WTC11 (cell line): ENCODE results near the gene SORCS1. TPM values are rescaled to one million over a fixed set of nuclear protein-coding genes. Genes with fewer than 3 reads are reported as not detected.

Experiments used
- ATAC-seq: fragments of 200-7000 bp; cut with Tn5 transposase; 2 replicates; pipeline ENCODE4 v1.10.0; 2021; ENCODE audit warnings: mild to moderate bottlenecking, moderate library complexity
- CTCF ChIA-PET: fragments of 300-600 bp; sonication (Branson Sonifier 250); formaldehyde crosslinking; loops from one replicate; lab custom pipeline; 2021; ENCODE audit warnings: antibody characterized with exemption; lab: Charles Lee
- POLR2A ChIA-PET: fragments of 350-600 bp; sonication (Branson Sonifier 250); formaldehyde crosslinking; loops from one replicate; lab custom pipeline; 2021; ENCODE audit warnings: antibody characterized with exemption; lab: Charles Lee
- DNase-seq: peaks from one replicate; pipeline ENCODE4 v3.0.0; 2021; ENCODE audit warnings: low spot score
- H3K27ac Mint-ChIP-seq: 2 replicates; pipeline ENCODE4 v1.8.0; 2021; ENCODE audit warnings: mixed read lengths
- H3K27me3 Mint-ChIP-seq: 2 replicates; pipeline ENCODE4 v1.8.0; 2021; ENCODE audit warnings: low read depth, mild to moderate bottlenecking, moderate library complexity, mixed read lengths
- H3K36me3 Mint-ChIP-seq: 2 replicates; pipeline ENCODE4 v1.8.0; 2021; ENCODE audit warnings: mixed read lengths
- H3K4me1 Mint-ChIP-seq: 2 replicates; pipeline ENCODE4 v1.8.0; 2022; ENCODE audit warnings: mixed read lengths
- H3K4me3 Mint-ChIP-seq: 2 replicates; pipeline ENCODE4 v1.8.0; 2021; ENCODE audit warnings: mild to moderate bottlenecking, moderate library complexity, mixed read lengths
- H3K9me3 Mint-ChIP-seq: 2 replicates; pipeline ENCODE4 v1.8.0; 2021; ENCODE audit warnings: mixed read lengths
- ATF1 ChIP-seq: sonication (generic); formaldehyde crosslinking; IDR thresholded peaks from 2 replicates; pipeline ENCODE4 v1.8.1; 2023; ENCODE audit warnings: mild to moderate bottlenecking, moderate library complexity, missing genetic modification reagents
- ATF2 ChIP-seq: sonication (generic); formaldehyde crosslinking; IDR thresholded peaks from 2 replicates; pipeline ENCODE4 v1.8.1; 2022; ENCODE audit warnings: low read depth, missing genetic modification reagents, borderline replicate concordance
- CBFB ChIP-seq: sonication (generic); formaldehyde crosslinking; IDR thresholded peaks from 2 replicates; pipeline ENCODE4 v1.8.1; 2022; ENCODE audit warnings: mild to moderate bottlenecking, low read depth, missing genetic modification reagents
- CREB1 ChIP-seq: sonication (generic); formaldehyde crosslinking; IDR thresholded peaks from 2 replicates; pipeline ENCODE4 v1.8.0; 2023; ENCODE audit warnings: mild to moderate bottlenecking, missing genetic modification reagents
- CTCF ChIP-seq: fragments of 200-600 bp; IDR thresholded peaks from 2 replicates; pipeline ENCODE4 v1.8.0; 2022; ENCODE audit warnings: antibody characterized with exemption
- E2F4 ChIP-seq: sonication (generic); formaldehyde crosslinking; IDR thresholded peaks from 2 replicates; pipeline ENCODE4 v1.8.1; 2022; ENCODE audit warnings: low read depth, mild to moderate bottlenecking, moderate library complexity, missing genetic modification reagents, borderline replicate concordance
- ELF4 ChIP-seq: sonication (generic); formaldehyde crosslinking; IDR thresholded peaks from 2 replicates; pipeline ENCODE4 v1.8.1; 2022; ENCODE audit warnings: low read depth, mild to moderate bottlenecking, moderate library complexity, missing genetic modification reagents
- ESRRA ChIP-seq: sonication (generic); formaldehyde crosslinking; IDR thresholded peaks from 2 replicates; pipeline ENCODE4 v1.8.1; 2022; ENCODE audit warnings: mild to moderate bottlenecking, missing genetic modification reagents, borderline replicate concordance
- GABPB1 ChIP-seq: sonication (generic); formaldehyde crosslinking; IDR thresholded peaks from 2 replicates; pipeline ENCODE4 v1.8.1; 2023; ENCODE audit warnings: mild to moderate bottlenecking, missing genetic modification reagents
- HMGXB4 ChIP-seq: sonication (generic); formaldehyde crosslinking; IDR thresholded peaks from 2 replicates; pipeline ENCODE4 v1.8.1; 2023; ENCODE audit warnings: mild to moderate bottlenecking, moderate library complexity, missing genetic modification reagents
- IRF2 ChIP-seq: sonication (generic); formaldehyde crosslinking; IDR thresholded peaks from 2 replicates; pipeline ENCODE4 v1.8.0; 2022; ENCODE audit warnings: low read depth, missing genetic modification reagents, borderline replicate concordance
- MAX ChIP-seq: sonication (generic); formaldehyde crosslinking; IDR thresholded peaks from 2 replicates; pipeline ENCODE4 v1.8.0; 2022; ENCODE audit warnings: mild to moderate bottlenecking, missing genetic modification reagents
- MLX ChIP-seq: sonication (generic); formaldehyde crosslinking; IDR thresholded peaks from 2 replicates; pipeline ENCODE4 v1.8.1; 2023; ENCODE audit warnings: mild to moderate bottlenecking, missing genetic modification reagents, moderate library complexity
- NFATC4 ChIP-seq: fragments of 250-450 bp; sonication (Bioruptor Pico); IDR thresholded peaks from 2 replicates; pipeline ENCODE4 v1.9.0; 2021; ENCODE audit warnings: mild to moderate bottlenecking
- NFYB ChIP-seq: sonication (generic); formaldehyde crosslinking; conservative IDR thresholded peaks from 2 replicates; pipeline ENCODE4 v1.8.0; 2022; ENCODE audit warnings: low read depth, missing genetic modification reagents
- NR1H2 ChIP-seq: sonication (generic); formaldehyde crosslinking; IDR thresholded peaks from 2 replicates; pipeline ENCODE4 v1.9.0; 2021; ENCODE audit warnings: mild to moderate bottlenecking, moderate library complexity, missing genetic modification reagents
- NR2C2 ChIP-seq: sonication (generic); formaldehyde crosslinking; IDR thresholded peaks from 2 replicates; pipeline ENCODE4 v1.8.0; 2022; ENCODE audit warnings: mild to moderate bottlenecking, missing genetic modification reagents
- NR3C1 ChIP-seq: sonication (generic); formaldehyde crosslinking; conservative IDR thresholded peaks from 2 replicates; pipeline ENCODE4 v1.8.1; 2023; ENCODE audit warnings: low read depth, mild to moderate bottlenecking, missing genetic modification reagents
- RORB ChIP-seq: fragments of 250-450 bp; sonication (Bioruptor Pico); IDR thresholded peaks from 2 replicates; pipeline ENCODE4 v1.9.0; 2021; ENCODE audit warnings: mild to moderate bottlenecking
- TEAD1 ChIP-seq: sonication (generic); formaldehyde crosslinking; IDR thresholded peaks from 2 replicates; pipeline ENCODE4 v1.8.0; 2022; ENCODE audit warnings: mild to moderate bottlenecking, missing genetic modification reagents
- ZNF121 ChIP-seq: sonication (generic); formaldehyde crosslinking; IDR thresholded peaks from 2 replicates; pipeline ENCODE4 v1.8.0; 2023; ENCODE audit warnings: missing genetic modification reagents
- ZNF232 ChIP-seq: sonication (generic); formaldehyde crosslinking; IDR thresholded peaks from 2 replicates; pipeline ENCODE4 v1.8.0; 2022; ENCODE audit warnings: mild to moderate bottlenecking, missing genetic modification reagents
- ZNF396 ChIP-seq: fragments of 250-450 bp; sonication (Bioruptor Pico); IDR thresholded peaks from 2 replicates; pipeline ENCODE4 v1.8.0; 2021; ENCODE audit warnings: mild to moderate bottlenecking, moderate library complexity, borderline replicate concordance
- ZNF423 ChIP-seq: fragments of 250-450 bp; sonication (Bioruptor Pico); IDR thresholded peaks from 2 replicates; pipeline ENCODE4 v2.1.2; 2022; ENCODE audit warnings: mild to moderate bottlenecking, moderate library complexity
- total RNA-seq: library from RNA; stranded (reverse); gene quantifications from 3 replicates; pipeline ENCODE4 v1.2.3, GENCODE V29; 2021

The SORCS1 gene
- total RNA-seq, 1 experiment from 2014 or later, result 3.3 TPM

- POLR2A ChIA-PET, result no interaction called here
- peaks cover 96% of the 10 kb centered on the region for H3K27me3 Mint-ChIP-seq
- TF ChIP-seq E2F4 (CRISPR knock-in tag) (no peak), ESRRA (CRISPR knock-in tag) (no peak), CREB1 (CRISPR knock-in tag) (no peak), NR2C2 (CRISPR knock-in tag) (no peak), NR1H2 (CRISPR knock-in tag) (no peak), ZNF396 (CRISPR knock-in tag) (no peak), ZNF423 (CRISPR knock-in tag) (no peak), CTCF (no peak), MLX (CRISPR knock-in tag) (no peak), NFYB (no peak), TEAD1 (no peak), NFATC4 (CRISPR knock-in tag) (no peak), ZNF232 (CRISPR knock-in tag) (no peak), ELF4 (CRISPR knock-in tag) (no peak), ZNF121 (CRISPR knock-in tag) (no peak)
These were observed 635.8 kb downstream of the SORCS1 start for GRCh38 chr10:106528702-106529101.

GRCh38 chr10:106525835-106526234 lies 638.7 kb downstream of the SORCS1 start:
- H3K27ac Mint-ChIP-seq, result no peak overlapping the region
- H3K4me3 Mint-ChIP-seq, result no peak overlapping the region
- H3K27me3 Mint-ChIP-seq, result peaks cover 81% of the 10 kb centered on the region
- TF ChIP-seq MAX (CRISPR knock-in tag) (no peak), RORB (CRISPR knock-in tag) (no peak), ATF1 (CRISPR knock-in tag) (no peak), NR3C1 (CRISPR knock-in tag) (no peak), CBFB (no peak), HMGXB4 (CRISPR knock-in tag) (no peak), GABPB1 (CRISPR knock-in tag) (no peak), ZNF423 (CRISPR knock-in tag) (no peak), IRF2 (CRISPR knock-in tag) (no peak), ATF2 (no peak)
- ChIA-PET POLR2A (no interaction called here), CTCF (no interaction called here)
- ATAC-seq (no peak), DNase-seq (no peak)
- H3K36me3 Mint-ChIP-seq, result no peaks in the 10 kb centered on the region
- peaks cover 5% of the 10 kb centered on the region for H3K4me1 Mint-ChIP-seq
- H3K9me3 Mint-ChIP-seq, result no peaks in the 10 kb centered on the region

More at GRCh38 chr10:106528702-106529101, 635.8 kb downstream of the SORCS1 start:
- ATAC-seq (no peak), DNase-seq (no peak)
- Mint-ChIP-seq H3K4me3 (no peak overlapping the region), H3K9me3 (no peaks in the 10 kb centered on the region), H3K4me1 (peaks cover 5% of the 10 kb centered on the region), H3K36me3 (no peaks in the 10 kb centered on the region), H3K27ac (no peak overlapping the region)
- CTCF ChIA-PET, result no interaction called here
